MM.1S (cell line): ENCODE results near the gene TSC22D3.

Experiments used
- DNase-seq: peaks from one replicate; pipeline ENCODE4 v3.0.0-alpha.2; 2015
- H2AFZ ChIP-seq: fragments of 300-600 bp; sonication (generic); 2 replicates; pipeline ENCODE4 v1.6.0; 2016; ENCODE audit warnings: antibody characterized with exemption, low read length
- H3F3A ChIP-seq: fragments of 300-600 bp; sonication (generic); 2 replicates; pipeline ENCODE4 v1.6.1; 2016; ENCODE audit warnings: mild to moderate bottlenecking, antibody characterized with exemption, low read length, moderate library complexity, mixed read lengths; ENCODE audit not compliant: insufficient read depth
- H3K27ac ChIP-seq: fragments of 300-600 bp; sonication (generic); 2 replicates; pipeline ENCODE4 v1.5.1; 2016; ENCODE audit warnings: mild to moderate bottlenecking, low read length
- H3K27me3 ChIP-seq: fragments of 300-600 bp; sonication (generic); replicated peaks from 2 replicates; pipeline ENCODE4 v1.6.0; 2016; ENCODE audit warnings: low read length; ENCODE audit not compliant: insufficient read depth
- H3K36me3 ChIP-seq: fragments of 300-600 bp; sonication (generic); replicated peaks from 2 replicates; pipeline ENCODE4 v1.6.1; 2016; ENCODE audit warnings: mild to moderate bottlenecking, low read length, mixed read lengths; ENCODE audit not compliant: insufficient read depth
- H3K4me1 ChIP-seq: fragments of 300-600 bp; sonication (generic); 2 replicates; pipeline ENCODE4 v1.6.1; 2016; ENCODE audit warnings: low read length, mixed read lengths
- H3K4me2 ChIP-seq: fragments of 300-600 bp; sonication (generic); 2 replicates; pipeline ENCODE4 v1.6.0; 2016; ENCODE audit warnings: low read depth, low read length
- H3K4me3 ChIP-seq: fragments of 300-600 bp; sonication (generic); 2 replicates; pipeline ENCODE4 v1.5.1; 2016; ENCODE audit warnings: low read length, mixed read lengths
- H3K79me2 ChIP-seq: fragments of 300-600 bp; sonication (generic); 2 replicates; pipeline ENCODE4 v1.6.1; 2016; ENCODE audit warnings: mixed run types, low read length, mixed read lengths
- H3K9ac ChIP-seq: fragments of 300-600 bp; sonication (generic); 2 replicates; pipeline ENCODE4 v1.6.1; 2016; ENCODE audit warnings: low read length, mixed read lengths
- H3K9me2 ChIP-seq: fragments of 300-600 bp; sonication (generic); replicated peaks from 2 replicates; pipeline ENCODE4 v1.6.1; 2016; ENCODE audit warnings: mild to moderate bottlenecking, low read length, mixed read lengths; ENCODE audit not compliant: insufficient read depth
- H3K9me3 ChIP-seq: fragments of 300-600 bp; sonication (generic); replicated peaks from 2 replicates; pipeline ENCODE4 v1.6.1; 2016; ENCODE audit warnings: mild to moderate bottlenecking, low read length, mixed read lengths; ENCODE audit not compliant: insufficient read depth
- H4K20me1 ChIP-seq: fragments of 300-600 bp; sonication (generic); 2 replicates; pipeline ENCODE4 v1.6.1; 2016; ENCODE audit warnings: mild to moderate bottlenecking, low read length, moderate library complexity, mixed read lengths; ENCODE audit not compliant: insufficient read depth
- CTCF ChIP-seq: fragments of 300-600 bp; sonication (generic); IDR thresholded peaks from 2 replicates; pipeline ENCODE4 v1.5.1; 2016; ENCODE audit warnings: antibody characterized with exemption, low read length, mixed read lengths
- EZH2 ChIP-seq: fragments of 300-600 bp; sonication (generic); optimal IDR thresholded peaks from 2 replicates; pipeline ENCODE3; 2017; ENCODE audit warnings: low read depth, mild to moderate bottlenecking, antibody characterized with exemption, low read length, mixed read lengths
- EZH2phosphoT487 ChIP-seq: fragments of 300-600 bp; sonication (generic); IDR thresholded peaks from 2 replicates; pipeline ENCODE4 v1.6.1; 2018; ENCODE audit warnings: antibody characterized with exemption, low read length

Gene TSC22D3

GRCh38 chrX:107700790-107701189, 74.8 kb downstream of the TSC22D3 start:
- Histone ChIP-seq H3K9ac (no peak overlapping the region), H4K20me1 (no peaks in the 10 kb centered on the region), H3K79me2 (no peaks in the 10 kb centered on the region), H3K27me3 (no peaks in the 10 kb centered on the region), H3K4me2 (no peak overlapping the region), H3K36me3 (no peaks in the 10 kb centered on the region), H3K9me3 (no peaks in the 10 kb centered on the region), H3K9me2 (no peaks in the 10 kb centered on the region), H3F3A (no peaks in the 10 kb centered on the region), H3K27ac (no peak overlapping the region), H3K4me3 (no peak overlapping the region), H3K4me1 (peaks cover 7% of the 10 kb centered on the region; the same call in 1 of the 2 replicates), H2AFZ (no peak overlapping the region)
- TF ChIP-seq CTCF (no peak), EZH2 (no peak), EZH2phosphoT487 (no peak)
- DNase-seq, result no peak

GRCh38 chrX:107700317-107700774, 75.2 kb downstream of the TSC22D3 start:
- Histone ChIP-seq H3K9ac (no peak overlapping the region), H3F3A (no peaks in the 10 kb centered on the region), H3K4me2 (no peak overlapping the region), H3K4me3 (no peak overlapping the region), H3K36me3 (no peaks in the 10 kb centered on the region), H3K27ac (no peak overlapping the region), H3K27me3 (no peaks in the 10 kb centered on the region), H2AFZ (no peak overlapping the region), H3K9me3 (no peaks in the 10 kb centered on the region), H3K79me2 (no peaks in the 10 kb centered on the region), H4K20me1 (no peaks in the 10 kb centered on the region), H3K4me1 (peaks cover 7% of the 10 kb centered on the region; the same call in 1 of the 2 replicates), H3K9me2 (no peaks in the 10 kb centered on the region)
- TF ChIP-seq EZH2phosphoT487 (no peak), CTCF (no peak), EZH2 (no peak)
- no peak for DNase-seq

GRCh38 chrX:107699616-107700015, 76.0 kb downstream of the TSC22D3 start:
- Histone ChIP-seq H3K9ac (no peak overlapping the region), H4K20me1 (no peaks in the 10 kb centered on the region), H2AFZ (no peak overlapping the region)

More at GRCh38 chrX:107699616-107700015, 76.0 kb downstream of the TSC22D3 start:
- peaks cover 7% of the 10 kb centered on the region; the same call in 1 of the 2 replicates for H3K4me1 ChIP-seq
- no peaks in the 10 kb centered on the region for H3K36me3 ChIP-seq
- H3K9me3 ChIP-seq, result no peaks in the 10 kb centered on the region
- no peak overlapping the region for H3K4me2 ChIP-seq
- no peak overlapping the region for H3K4me3 ChIP-seq
- no peaks in the 10 kb centered on the region for H3K9me2 ChIP-seq
- no peaks in the 10 kb centered on the region for H3F3A ChIP-seq
- no peaks in the 10 kb centered on the region for H3K79me2 ChIP-seq
- H3K27me3 ChIP-seq, result no peaks in the 10 kb centered on the region
- H3K27ac ChIP-seq, result no peak overlapping the region
- no peak for TF ChIP-seq CTCF
- TF ChIP-seq EZH2phosphoT487, result no peak
- TF ChIP-seq EZH2, result no peak
- no peak for DNase-seq
